IPS DF 6.9 (cell line): Measurements from ENCODE around the gene PTPRN2.

Experiments used
- DNase-seq: peaks from one replicate; pipeline ENCODE4 v3.0.0-alpha.2; 2013; ENCODE audit warnings: low read depth, low spot score
- H3K27ac ChIP-seq: one replicate; pipeline ENCODE4 v1.5.1; 2013; ENCODE audit warnings: low read length, control low read depth
- H3K27me3 ChIP-seq: 2 replicates; pipeline ENCODE4 v1.6.1; 2013; ENCODE audit warnings: mild to moderate bottlenecking, low read length; ENCODE audit not compliant: control insufficient read depth, insufficient read depth
- H3K36me3 ChIP-seq: 2 replicates; pipeline ENCODE4 v1.6.1; 2013; ENCODE audit warnings: low read length; ENCODE audit not compliant: control insufficient read depth, insufficient read depth
- H3K4me1 ChIP-seq: 2 replicates; pipeline ENCODE4 v1.6.1; 2013; ENCODE audit warnings: low read length; ENCODE audit not compliant: control insufficient read depth, insufficient read depth
- H3K4me3 ChIP-seq: 2 replicates; pipeline ENCODE4 v1.5.1; 2013; ENCODE audit warnings: mild to moderate bottlenecking, low read length
- H3K9me3 ChIP-seq: 2 replicates; pipeline ENCODE4 v1.6.1; 2013; ENCODE audit warnings: low read length, inconsistent platforms; ENCODE audit not compliant: control insufficient read depth, insufficient read depth
- WGBS: extraction: QIAGEN DNeasy Blood & Tissue Kit; methylation state at CpG from one replicate; pipeline ENCODE4 v1.1.7; 2013; ENCODE audit warnings: mixed read lengths, missing lambda C conversion rate; ENCODE audit not compliant: insufficient read length, insufficient coverage; 5-methylcytosine and 5-hydroxymethylcytosine counted together

PTPRN2 gene

DNA sequence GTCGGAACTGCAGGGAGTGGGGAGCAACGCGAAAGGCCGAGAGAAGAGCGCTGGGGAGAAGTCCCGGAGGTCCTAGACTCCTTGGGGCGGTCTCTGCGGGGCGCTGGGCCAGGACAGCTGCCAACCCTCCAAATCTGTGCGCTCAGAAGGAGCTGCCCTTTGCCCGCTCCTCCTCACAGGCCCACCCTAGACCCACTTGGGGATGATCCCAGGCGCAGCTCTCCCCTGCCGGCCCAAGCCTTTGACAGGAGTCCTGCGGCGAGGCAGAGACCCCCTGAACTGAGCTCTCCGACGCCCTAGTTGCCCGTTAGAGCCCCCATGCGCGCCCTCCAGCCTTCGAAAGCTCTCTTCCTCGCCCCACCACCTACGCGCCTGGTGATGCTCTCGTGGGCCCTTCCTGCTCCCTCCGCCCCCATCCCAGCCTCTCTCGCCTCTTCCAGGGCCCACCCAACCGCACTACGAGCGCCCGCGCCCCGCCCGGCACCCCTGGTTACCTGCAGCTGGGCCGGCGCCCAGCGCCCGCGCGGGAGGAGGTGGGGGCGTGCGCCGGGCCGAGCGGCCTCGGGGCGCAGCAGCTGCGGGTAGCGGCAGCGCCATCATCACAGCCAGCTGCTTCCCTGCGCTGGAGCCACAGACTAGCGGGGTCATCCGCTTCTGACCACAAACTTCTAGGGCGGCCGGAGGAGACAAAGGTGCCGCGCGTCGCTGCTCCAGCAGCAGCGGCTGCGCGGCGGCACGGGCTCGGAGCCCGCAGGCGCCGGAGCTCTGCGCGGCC lies 897.4 kb downstream of the PTPRN2 start:
- Histone ChIP-seq H3K27me3 (no peaks in the 10 kb centered on the region), H3K9me3 (peaks cover 9% of the 10 kb centered on the region), H3K27ac (no peak overlapping the region), H3K36me3 (no peaks in the 10 kb centered on the region; the same call in 1 of the 2 replicates), H3K4me3 (no peak overlapping the region), H3K4me1 (no peaks in the 10 kb centered on the region)
- WGBS = no CpG with 5 or more reads among the region's 70 CpGs
- DNase-seq = no peak

DNA sequence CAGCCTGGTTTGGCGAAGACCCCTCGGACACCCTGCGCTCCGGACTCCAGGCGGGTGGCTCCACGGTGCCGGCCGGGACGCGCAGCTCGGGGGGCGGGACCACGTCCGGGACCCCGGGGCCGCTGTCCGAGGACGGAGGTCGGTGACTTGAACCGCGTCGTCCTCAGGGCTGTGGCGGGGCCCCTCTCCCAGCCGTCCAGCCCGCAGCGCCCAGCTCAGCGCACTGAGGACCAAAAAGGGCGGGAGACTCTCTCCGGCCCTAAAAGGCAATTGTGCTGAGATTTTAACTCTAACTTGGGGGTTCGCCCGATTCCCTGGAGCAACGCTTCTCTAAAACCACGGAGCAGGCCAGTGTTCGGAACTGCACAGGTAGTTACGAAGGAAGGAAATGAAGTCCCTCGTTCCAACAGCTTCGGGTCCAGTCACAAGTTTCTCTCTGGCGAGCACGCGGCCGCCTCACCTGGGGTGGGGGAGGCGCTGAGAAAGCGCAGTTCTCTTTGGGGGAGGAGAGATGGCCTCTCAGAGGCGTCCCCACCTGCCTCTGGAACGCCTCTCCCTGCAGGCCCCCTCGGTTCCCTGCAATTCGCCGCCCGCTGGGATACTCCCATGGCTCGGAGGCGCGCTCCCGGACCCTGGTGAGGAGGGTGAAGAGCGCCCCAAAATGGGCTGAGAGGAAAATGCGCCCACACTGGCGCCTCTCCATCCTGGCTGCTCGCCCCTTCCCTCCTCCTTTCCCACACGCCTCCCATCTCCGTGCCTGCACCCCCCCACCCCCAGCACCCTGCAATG lies 898.2 kb downstream of the PTPRN2 start:
- Histone ChIP-seq H3K27me3 (no peaks in the 10 kb centered on the region), H3K36me3 (no peaks in the 10 kb centered on the region; the same call in 1 of the 2 replicates), H3K4me3 (no peak overlapping the region), H3K4me1 (no peaks in the 10 kb centered on the region), H3K27ac (no peak overlapping the region), H3K9me3 (peaks cover 9% of the 10 kb centered on the region)
- no CpG with 5 or more reads among the region's 59 CpGs for WGBS
- no peak for DNase-seq

DNA sequence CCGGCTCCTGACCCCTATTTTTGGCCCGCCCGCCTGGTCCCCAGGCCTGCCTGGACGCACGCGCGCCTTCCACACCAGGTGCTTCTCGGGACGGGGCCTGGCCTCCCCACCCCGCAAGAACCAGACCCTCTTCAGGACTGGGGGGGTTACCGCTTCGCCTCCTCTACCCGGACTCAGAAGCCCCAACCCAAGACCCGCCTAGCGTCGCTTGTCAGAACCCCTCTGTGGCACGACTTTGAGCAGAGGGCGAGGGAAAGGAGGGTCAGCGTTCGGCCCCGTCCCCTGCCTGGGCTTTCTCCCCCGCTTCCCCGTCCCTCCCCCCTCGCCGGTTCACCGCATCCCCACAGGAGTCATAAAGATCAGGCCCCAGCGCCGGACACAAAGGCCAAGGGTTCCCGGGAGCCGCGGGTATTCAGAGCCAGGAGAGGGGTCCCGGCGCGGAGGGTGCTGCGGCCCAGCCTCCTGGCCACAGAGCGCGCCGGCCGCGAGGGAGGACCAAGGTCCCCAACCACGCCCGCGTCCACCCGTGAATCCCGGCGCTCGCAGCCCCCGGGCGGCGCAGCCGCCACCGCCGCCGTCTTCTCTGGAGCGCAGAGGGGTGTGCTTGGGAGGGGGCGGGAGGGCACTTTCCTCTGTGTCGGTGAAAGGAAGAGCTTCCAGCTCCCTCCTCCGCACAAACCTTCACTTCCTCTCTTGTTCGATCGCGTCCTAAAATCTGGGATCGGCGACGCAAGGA lies 898.9 kb downstream of the PTPRN2 start:
- Histone ChIP-seq H3K27me3 (no peaks in the 10 kb centered on the region), H3K4me3 (no peak overlapping the region), H3K27ac (no peak overlapping the region), H3K4me1 (no peaks in the 10 kb centered on the region), H3K36me3 (no peaks in the 10 kb centered on the region; the same call in 1 of the 2 replicates), H3K9me3 (peaks cover 8% of the 10 kb centered on the region)
- DNase-seq = no peak
- no CpG with 5 or more reads among the region's 64 CpGs for WGBS

GRCh38 chr7:157687845-157688532 lies 899.6 kb downstream of the PTPRN2 start:
- Histone ChIP-seq H3K27me3 (no peaks in the 10 kb centered on the region), H3K4me1 (no peaks in the 10 kb centered on the region)
- no CpG with 5 or more reads among the region's 9 CpGs for WGBS

GRCh38 chr7:157687158-157687557 lies 900.5 kb downstream of the PTPRN2 start:
- no CpG with 5 or more reads among the region's 5 CpGs for WGBS
- Histone ChIP-seq H3K27ac (no peak overlapping the region), H3K27me3 (no peaks in the 10 kb centered on the region)

More at GRCh38 chr7:157687845-157688532, 899.6 kb downstream of the PTPRN2 start:
- Histone ChIP-seq H3K9me3 (peaks cover 11% of the 10 kb centered on the region), H3K4me3 (no peak overlapping the region), H3K27ac (no peak overlapping the region), H3K36me3 (no peaks in the 10 kb centered on the region; the same call in 1 of the 2 replicates)
- no peak for DNase-seq

DNA sequence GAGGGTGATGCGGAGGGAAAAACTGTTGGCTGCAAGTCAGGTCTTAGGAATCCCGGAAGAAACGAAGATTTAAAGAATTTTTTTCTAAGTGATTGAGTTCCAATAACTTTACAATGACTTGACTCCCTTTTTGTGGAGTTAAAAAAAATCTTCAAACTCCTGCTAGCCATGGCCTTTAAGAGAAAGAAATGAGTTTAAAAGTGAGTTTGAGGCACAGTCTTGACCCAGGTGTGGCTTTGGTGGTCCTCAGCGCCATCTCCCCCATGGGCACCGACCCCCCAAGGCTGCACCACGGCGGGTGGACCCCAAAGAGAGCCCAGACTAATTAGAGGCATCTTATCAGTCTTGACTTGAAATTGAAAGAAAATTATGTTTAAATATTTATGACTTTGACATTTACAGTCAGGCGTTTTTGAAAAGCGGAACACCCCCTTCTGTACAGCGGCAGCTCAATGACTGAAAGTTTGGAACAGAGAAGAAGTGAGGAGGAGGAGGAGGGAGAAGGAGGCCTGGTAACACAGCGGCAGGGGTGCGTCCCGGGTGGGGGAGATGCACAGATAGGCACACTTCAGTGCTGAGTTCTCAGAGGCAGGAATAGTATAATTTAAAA lies 901.2 kb downstream of the PTPRN2 start:
- no peak overlapping the region for H3K4me3 ChIP-seq
- H3K36me3 ChIP-seq = no peaks in the 10 kb centered on the region; the same call in 1 of the 2 replicates
- H3K27ac ChIP-seq = no peak overlapping the region
- H3K9me3 ChIP-seq = peaks cover 17% of the 10 kb centered on the region
- H3K27me3 ChIP-seq = no peaks in the 10 kb centered on the region
- no peaks in the 10 kb centered on the region for H3K4me1 ChIP-seq
- no CpG with 5 or more reads among the region's 13 CpGs for WGBS
- DNase-seq = no peak

More at GRCh38 chr7:157687158-157687557, 900.5 kb downstream of the PTPRN2 start:
- Histone ChIP-seq H3K36me3 (no peaks in the 10 kb centered on the region; the same call in 1 of the 2 replicates), H3K4me3 (no peak overlapping the region), H3K9me3 (peaks cover 13% of the 10 kb centered on the region), H3K4me1 (no peaks in the 10 kb centered on the region)
- DNase-seq = no peak

DNA sequence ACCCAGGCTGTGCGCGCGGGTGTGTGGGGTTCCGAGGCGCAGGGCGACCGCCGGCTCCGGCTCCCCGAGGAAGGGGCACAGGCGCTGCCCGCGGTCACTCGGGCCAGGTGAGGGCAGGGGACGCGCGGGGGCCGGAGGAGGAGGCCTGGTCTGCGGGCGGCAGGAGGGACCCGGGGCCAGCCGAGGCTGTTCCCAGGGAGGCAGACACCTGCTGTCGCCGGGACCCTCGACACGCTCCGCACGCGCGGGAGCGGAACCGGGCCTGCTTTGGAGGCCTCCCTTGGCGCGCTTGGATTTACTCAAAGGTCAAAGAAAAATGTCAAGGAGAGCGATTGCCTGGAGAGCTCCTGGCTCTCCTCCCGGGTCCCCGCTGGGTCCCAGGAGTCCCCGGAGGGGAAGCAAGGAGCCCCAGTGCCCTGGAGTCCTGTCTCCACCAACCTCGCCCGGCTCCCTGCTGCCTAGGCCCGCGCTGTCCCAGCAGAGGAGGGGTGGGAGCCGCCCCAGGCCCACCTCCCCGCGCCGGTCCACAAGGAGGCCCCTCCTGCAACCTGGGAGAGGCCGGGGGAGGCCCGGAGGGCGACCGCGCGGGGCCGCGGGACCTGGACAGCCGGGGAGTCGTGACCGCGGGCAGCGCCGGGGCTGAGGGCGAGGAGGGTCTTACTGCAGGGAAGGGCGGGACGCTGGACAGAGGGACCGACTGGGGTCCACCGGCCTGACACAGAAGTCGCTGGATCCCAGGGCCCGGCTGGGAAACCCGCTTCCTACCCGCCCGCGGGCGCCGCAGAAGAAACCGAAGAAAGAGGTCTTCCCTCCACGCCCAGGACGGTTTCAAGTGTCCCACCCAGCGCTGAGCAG lies 902.0 kb downstream of the PTPRN2 start:
- no peak overlapping the region for H3K4me3 ChIP-seq
- WGBS = no CpG with 5 or more reads among the region's 77 CpGs
- H3K27me3 ChIP-seq = no peaks in the 10 kb centered on the region

DNA sequence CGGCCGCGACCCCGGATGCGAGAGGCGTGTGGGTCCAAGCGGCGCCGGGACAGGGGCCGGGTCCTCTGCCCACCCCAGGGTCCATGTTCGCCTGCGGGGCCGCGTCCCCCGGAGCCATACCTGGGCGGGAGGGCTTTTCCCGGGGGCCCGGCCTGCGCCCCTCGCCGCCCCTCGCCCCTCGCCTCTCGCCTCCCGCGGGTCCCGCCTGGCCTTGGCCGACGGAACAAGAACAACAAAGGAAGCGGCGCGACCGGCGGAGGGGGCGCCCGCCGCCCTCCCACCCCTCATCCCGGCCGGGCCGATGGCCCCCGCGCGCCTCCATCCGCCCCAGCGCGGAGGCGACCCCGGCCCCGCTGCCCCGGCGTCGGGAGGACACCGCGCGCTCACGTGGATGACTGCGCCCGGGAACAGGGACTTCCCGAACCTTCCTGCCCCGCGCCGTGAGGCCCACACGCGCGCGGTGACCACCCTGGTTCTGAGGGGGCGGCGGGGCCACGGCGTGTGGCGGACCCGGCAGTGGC lies 902.7 kb downstream of the PTPRN2 start:
- no CpG with 5 or more reads among the region's 72 CpGs for WGBS
- H3K27me3 ChIP-seq = no peaks in the 10 kb centered on the region
- no peak for DNase-seq

More for the DNA sequence above, 902.0 kb downstream of the PTPRN2 start:
- no peaks in the 10 kb centered on the region for H3K4me1 ChIP-seq
- no peaks in the 10 kb centered on the region; the same call in 1 of the 2 replicates for H3K36me3 ChIP-seq
- DNase-seq = no peak
- peaks cover 19% of the 10 kb centered on the region for H3K9me3 ChIP-seq
- H3K27ac ChIP-seq = no peak overlapping the region

More for the DNA sequence above, 902.7 kb downstream of the PTPRN2 start:
- H3K4me1 ChIP-seq = no peaks in the 10 kb centered on the region
- H3K4me3 ChIP-seq = no peak overlapping the region
- peaks cover 20% of the 10 kb centered on the region for H3K9me3 ChIP-seq
- no peak overlapping the region for H3K27ac ChIP-seq
- H3K36me3 ChIP-seq = no peaks in the 10 kb centered on the region; the same call in 1 of the 2 replicates
